GDM1 (cell line): ENCODE results near the gene TPRN.

Source experiments
- DNase-seq: peaks from one replicate; lab custom pipeline; 2025; lab: John Stamatoyannopoulos, UW

Gene TPRN

DNA sequence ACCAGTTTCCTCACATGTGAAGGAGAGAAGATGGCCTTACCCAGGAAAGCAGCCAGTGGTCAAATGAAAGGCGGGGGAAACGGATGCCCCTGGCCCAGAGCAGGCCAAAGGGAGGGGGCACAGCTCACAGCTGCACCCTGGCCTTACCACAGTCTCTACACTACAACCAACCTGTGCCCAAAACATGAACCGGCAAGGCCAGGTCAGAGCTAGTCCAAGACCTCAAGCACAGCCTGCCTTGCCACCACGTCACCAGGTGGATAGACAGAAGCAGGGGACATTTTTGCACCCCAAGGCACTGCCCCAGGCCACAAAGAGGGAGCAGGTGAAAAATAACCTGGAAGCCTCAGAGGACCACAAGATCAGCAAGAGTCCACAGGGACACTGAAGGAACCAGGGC is 57.1 kb downstream of the TPRN start:
- DNase-seq: no peak

DNA sequence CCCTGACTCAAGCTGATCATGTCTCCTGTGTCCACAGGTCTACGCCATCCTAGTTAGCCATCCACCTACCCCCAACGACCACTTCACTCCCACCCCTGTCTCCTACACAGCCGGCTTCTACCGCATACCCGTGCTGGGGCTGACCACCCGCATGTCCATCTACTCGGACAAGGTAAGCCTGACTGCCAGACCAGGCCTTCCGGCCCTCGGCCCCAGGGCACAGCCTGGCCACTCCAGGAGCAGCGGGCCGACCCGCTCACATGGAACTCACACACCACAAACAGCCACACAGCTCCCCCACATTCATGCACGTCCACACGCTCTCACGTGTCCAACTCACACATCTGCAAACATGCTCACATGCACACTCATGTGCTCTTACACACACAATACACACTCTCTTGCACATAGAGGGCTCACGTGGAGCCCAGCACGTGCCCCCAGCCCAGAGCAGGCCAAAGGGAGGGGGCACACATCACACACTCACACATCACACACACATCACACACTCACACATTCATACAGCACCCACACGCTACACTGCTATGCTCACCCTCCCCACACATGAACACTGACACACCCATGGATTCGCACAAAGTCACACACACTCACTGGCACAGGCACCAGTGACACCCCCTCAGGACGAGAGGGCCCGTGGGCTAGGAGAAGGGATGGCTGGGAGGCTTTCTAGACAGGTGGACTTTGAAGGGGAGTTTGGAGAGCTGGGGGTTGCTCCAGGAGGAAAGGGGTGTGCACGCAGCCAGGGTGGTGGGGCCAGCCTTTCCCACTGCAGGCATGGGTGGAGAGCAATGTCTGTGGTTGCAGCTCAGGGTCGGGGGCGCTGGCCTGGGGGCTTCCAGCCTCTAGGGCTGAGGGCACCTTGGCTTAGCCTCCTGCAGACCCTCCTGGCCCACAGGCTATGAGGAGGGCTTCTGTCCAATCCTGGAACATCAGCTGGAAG is 58.3 kb downstream of the TPRN start:
- DNase-seq: no peak
